GM21619 (cell line): ENCODE data around the gene ARHGAP4.
A peak's percentile ranks its signal among the peaks of the same experiment; 100 is the strongest.

ENCODE experiments used
- ATAC-seq: cut with Tn5 transposase; IDR thresholded peaks from one replicate; pipeline ENCODE4 v1.9.1; 2021; ENCODE audit not compliant: unreplicated experiment

The ARHGAP4 gene

GRCh38 chrX:153925739-153926551, at the start of gene ARHGAP4:
TSS of gene ARHGAP4 (minus strand) at chrX:153926264. CDS start at chrX:153926202, 62 bp downstream.
- no peak for ATAC-seq

- ATAC-seq = no peak
Measured at GRCh38 chrX:153974726-153975286, 48.7 kb upstream of the ARHGAP4 start.

- ATAC-seq = no peak
Measured at GRCh38 chrX:153974003-153974725, 48.1 kb upstream of the ARHGAP4 start.

- ATAC-seq = no peak
Measured at GRCh38 chrX:153973127-153974002, 47.3 kb upstream of the ARHGAP4 start.

GRCh38 chrX:153972368-153973126, 46.5 kb upstream of the ARHGAP4 start, which contains the start of gene TMEM187:
TSS of gene TMEM187 (plus strand) at chrX:153972754. CDS start at chrX:153982063, 9,309 bp downstream.
- ATAC-seq = peak; percentile 38

GRCh38 chrX:153971450-153972367, 45.6 kb upstream of the ARHGAP4 start, which contains the start of gene HCFC1:
TSS of gene HCFC1 (minus strand) at chrX:153971818. CDS start at chrX:153970840, 978 bp downstream.
- ATAC-seq = peak; percentile 33

- ATAC-seq = peak; percentile 30
Measured at GRCh38 chrX:153971124-153971449, 45.0 kb upstream of the ARHGAP4 start.

GRCh38 chrX:153970357-153971123, 44.5 kb upstream of the ARHGAP4 start:
- no peak for ATAC-seq

GRCh38 chrX:153969904-153970356, 43.9 kb upstream of the ARHGAP4 start:
- ATAC-seq = no peak

GRCh38 chrX:153969125-153969903, 43.2 kb upstream of the ARHGAP4 start:
- no peak for ATAC-seq

- no peak for ATAC-seq
Measured at GRCh38 chrX:153968754-153969124, 42.7 kb upstream of the ARHGAP4 start.

- ATAC-seq = no peak
Measured at GRCh38 chrX:153968255-153968654, 42.2 kb upstream of the ARHGAP4 start.

GRCh38 chrX:153967536-153968224, 41.6 kb upstream of the ARHGAP4 start:
- no peak for ATAC-seq

GRCh38 chrX:153966841-153967535, 40.9 kb upstream of the ARHGAP4 start:
- ATAC-seq = no peak

- no peak for ATAC-seq
Measured at GRCh38 chrX:153966283-153966688, 40.2 kb upstream of the ARHGAP4 start.

GRCh38 chrX:153965406-153965805, 39.3 kb upstream of the ARHGAP4 start:
- no peak for ATAC-seq
